Endothelial cell (in vitro differentiated cells): Measurements from ENCODE around the gene LAMC2. TPM values are rescaled to one million over a fixed set of nuclear protein-coding genes. Genes with fewer than 3 reads are reported as not detected.

ENCODE experiments used
- DNase-seq: peaks from one replicate; pipeline ENCODE4 v3.0.0; 2021; ENCODE audit warnings: low spot score
- H3K27ac Mint-ChIP-seq: one replicate; pipeline ENCODE4 v1.8.0; 2021; ENCODE audit warnings: mixed read lengths, inconsistent platforms; ENCODE audit not compliant: unreplicated experiment
- H3K27me3 Mint-ChIP-seq: one replicate; pipeline ENCODE4 v1.8.0; 2021; ENCODE audit warnings: mild to moderate bottlenecking, moderate library complexity, mixed read lengths, inconsistent platforms; ENCODE audit not compliant: unreplicated experiment
- H3K36me3 Mint-ChIP-seq: one replicate; pipeline ENCODE4 v1.8.0; 2021; ENCODE audit warnings: mild to moderate bottlenecking, low read depth, mixed read lengths, inconsistent platforms; ENCODE audit not compliant: unreplicated experiment
- H3K4me1 Mint-ChIP-seq: one replicate; pipeline ENCODE4 v1.8.0; 2021; ENCODE audit warnings: mild to moderate bottlenecking, mixed read lengths, inconsistent platforms; ENCODE audit not compliant: unreplicated experiment
- H3K4me3 Mint-ChIP-seq: one replicate; pipeline ENCODE4 v1.8.0; 2021; ENCODE audit warnings: mild to moderate bottlenecking, mixed read lengths, inconsistent platforms; ENCODE audit not compliant: unreplicated experiment
- H3K9me3 Mint-ChIP-seq: one replicate; pipeline ENCODE4 v1.8.0; 2021; ENCODE audit warnings: mixed read lengths, inconsistent platforms; ENCODE audit not compliant: unreplicated experiment
- long read RNA-seq: library from polyadenylated mRNA; unstranded; transcript quantifications from one replicate; pipeline ENCODE4 v2.0.0, GENCODE V29; 2020; ENCODE audit not compliant: unreplicated experiment
- total RNA-seq: library from RNA; stranded (reverse); fragmentation: NEBNext Ultra II Directional; extraction: Animal tissue kit (Norgen Biotek cat#: 25700); gene quantifications from one replicate; pipeline ENCODE4 v1.2.1, GENCODE V29; 2021; ENCODE audit not compliant: unreplicated experiment
- TF ChIP-seq, protein P1 (sequence below): fragments of 200-600 bp; sonication (generic); IDR thresholded peaks from one replicate; pipeline ENCODE4 v1.5.0; 2021; ENCODE audit warnings: antibody characterized with exemption; ENCODE audit not compliant: unreplicated experiment

Gene LAMC2
- total RNA-seq, result 2.3 TPM
- long read RNA-seq, result 0 reads

DNA sequence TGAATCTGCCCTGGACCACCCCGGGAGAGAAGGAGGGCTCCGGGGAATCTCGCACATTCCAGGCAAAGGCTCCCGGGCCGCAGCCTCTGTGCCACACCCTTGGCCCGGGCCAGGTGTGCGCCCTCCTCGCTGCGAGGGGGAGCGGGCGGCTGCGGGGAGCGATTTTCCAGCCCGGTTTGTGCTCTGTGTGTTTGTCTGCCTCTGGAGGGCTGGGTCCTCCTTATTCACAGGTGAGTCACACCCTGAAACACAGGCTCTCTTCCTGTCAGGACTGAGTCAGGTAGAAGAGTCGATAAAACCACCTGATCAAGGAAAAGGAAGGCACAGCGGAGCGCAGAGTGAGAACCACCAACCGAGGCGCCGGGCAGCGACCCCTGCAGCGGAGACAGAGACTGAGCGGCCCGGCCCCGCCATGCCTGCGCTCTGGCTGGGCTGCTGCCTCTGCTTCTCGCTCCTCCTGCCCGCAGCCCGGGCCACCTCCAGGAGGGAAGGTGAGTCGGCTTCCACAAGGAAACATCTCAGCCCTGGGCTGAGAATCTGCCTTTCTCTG, at the start of gene LAMC2:
LAMC2 (plus strand) TSS at position 324 of the 550 bp plus-strand sequence; CDS start at position 413, 89 bp downstream.
- no peaks in the 10 kb centered on the region for H3K27me3 Mint-ChIP-seq
- H3K27ac Mint-ChIP-seq, result no peak within 1 kb of the TSS
- peak within 1 kb of the TSS; percentile 83 for H3K4me3 Mint-ChIP-seq
- H3K36me3 Mint-ChIP-seq, result no peaks in the 10 kb centered on the region
- DNase-seq, result peak; percentile 70
- no peaks in the 10 kb centered on the region for H3K9me3 Mint-ChIP-seq
- H3K4me1 Mint-ChIP-seq, result peaks cover 1% of the 10 kb centered on the region
- TF ChIP-seq, protein P1, sequence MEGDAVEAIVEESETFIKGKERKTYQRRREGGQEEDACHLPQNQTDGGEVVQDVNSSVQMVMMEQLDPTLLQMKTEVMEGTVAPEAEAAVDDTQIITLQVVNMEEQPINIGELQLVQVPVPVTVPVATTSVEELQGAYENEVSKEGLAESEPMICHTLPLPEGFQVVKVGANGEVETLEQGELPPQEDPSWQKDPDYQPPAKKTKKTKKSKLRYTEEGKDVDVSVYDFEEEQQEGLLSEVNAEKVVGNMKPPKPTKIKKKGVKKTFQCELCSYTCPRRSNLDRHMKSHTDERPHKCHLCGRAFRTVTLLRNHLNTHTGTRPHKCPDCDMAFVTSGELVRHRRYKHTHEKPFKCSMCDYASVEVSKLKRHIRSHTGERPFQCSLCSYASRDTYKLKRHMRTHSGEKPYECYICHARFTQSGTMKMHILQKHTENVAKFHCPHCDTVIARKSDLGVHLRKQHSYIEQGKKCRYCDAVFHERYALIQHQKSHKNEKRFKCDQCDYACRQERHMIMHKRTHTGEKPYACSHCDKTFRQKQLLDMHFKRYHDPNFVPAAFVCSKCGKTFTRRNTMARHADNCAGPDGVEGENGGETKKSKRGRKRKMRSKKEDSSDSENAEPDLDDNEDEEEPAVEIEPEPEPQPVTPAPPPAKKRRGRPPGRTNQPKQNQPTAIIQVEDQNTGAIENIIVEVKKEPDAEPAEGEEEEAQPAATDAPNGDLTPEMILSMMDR, result no peak

DNA sequence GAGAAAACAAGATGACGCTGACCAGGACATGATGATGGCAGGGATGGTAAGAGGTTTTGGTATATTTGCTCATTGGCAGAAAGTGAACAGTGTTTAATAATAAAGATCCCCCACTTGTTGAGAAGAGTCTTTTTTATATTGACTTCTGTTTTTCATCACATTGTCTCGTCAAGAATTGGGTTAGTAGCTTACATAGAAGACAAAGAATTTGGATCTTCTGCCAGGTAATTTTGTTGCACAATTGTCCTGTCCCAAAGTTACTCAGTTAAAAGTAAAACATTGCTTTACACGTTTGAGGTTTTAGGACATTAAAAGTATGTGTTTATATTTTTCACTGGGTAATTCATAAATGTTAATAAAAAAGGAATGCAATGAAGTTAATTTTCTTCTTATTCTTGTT, 48.3 kb upstream of the LAMC2 start:
- no peak overlapping the region for H3K4me3 Mint-ChIP-seq
- peaks cover 52% of the 10 kb centered on the region for H3K36me3 Mint-ChIP-seq
- no peak overlapping the region for H3K27ac Mint-ChIP-seq
- no peaks in the 10 kb centered on the region for H3K27me3 Mint-ChIP-seq
- DNase-seq, result no peak
- TF ChIP-seq, protein P1, result no peak
- H3K9me3 Mint-ChIP-seq, result no peaks in the 10 kb centered on the region
- peaks cover 17% of the 10 kb centered on the region for H3K4me1 Mint-ChIP-seq

DNA sequence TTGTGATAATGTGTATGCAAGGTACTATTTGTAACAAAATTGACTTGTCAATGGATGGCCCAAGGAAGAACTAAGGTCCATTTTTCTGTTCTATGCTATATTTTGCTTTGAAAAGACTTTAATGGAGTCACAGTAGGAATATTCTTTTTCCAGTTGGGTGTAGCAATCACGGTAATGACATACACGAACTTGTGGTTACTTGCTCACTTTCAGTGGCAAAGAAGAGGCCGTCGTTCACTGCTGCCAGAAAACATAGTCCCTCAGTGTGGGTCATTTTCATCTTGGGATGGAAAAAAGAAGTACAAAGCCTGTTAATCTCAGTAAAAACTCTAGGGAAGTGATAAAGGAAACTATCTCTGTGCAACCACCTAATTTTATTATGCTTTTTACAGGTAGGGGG, 47.8 kb upstream of the LAMC2 start:
- H3K27ac Mint-ChIP-seq, result no peak overlapping the region
- no peaks in the 10 kb centered on the region for H3K9me3 Mint-ChIP-seq
- peaks cover 52% of the 10 kb centered on the region for H3K36me3 Mint-ChIP-seq

DNA sequence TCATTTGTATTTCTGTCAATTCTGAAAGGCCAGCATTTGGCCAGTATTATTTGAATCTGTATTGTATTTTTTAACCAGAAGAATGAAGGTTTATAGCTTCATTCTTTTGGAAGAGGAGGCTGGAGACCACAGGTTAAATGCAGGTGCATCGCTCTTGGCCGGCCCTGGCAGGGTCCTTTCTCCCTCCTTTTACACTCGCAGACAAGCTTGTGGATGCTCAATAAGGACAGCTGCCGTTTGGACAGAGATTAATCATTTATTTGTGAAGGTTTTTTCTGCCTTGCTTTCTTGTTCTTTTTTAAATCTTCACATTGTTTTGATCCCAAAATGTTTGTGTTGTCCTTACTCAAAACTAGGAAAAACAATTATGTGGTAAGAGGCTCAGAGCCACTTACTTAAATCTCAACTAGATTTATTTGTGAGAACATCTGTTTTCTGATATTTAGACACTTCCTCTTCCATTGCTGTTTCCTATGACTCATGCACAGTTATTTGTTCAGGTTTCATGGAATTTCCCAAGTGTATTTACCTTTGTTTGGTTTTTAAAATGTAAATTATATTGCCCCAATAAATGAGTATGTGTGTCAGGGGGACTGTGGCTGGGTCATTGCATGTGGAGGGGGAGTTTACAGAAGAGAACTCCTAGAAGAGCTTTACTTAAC, 46.7 kb upstream of the LAMC2 start:
- TF ChIP-seq, protein P1, result no peak
- no peaks in the 10 kb centered on the region for H3K27me3 Mint-ChIP-seq
- H3K4me3 Mint-ChIP-seq, result no peak overlapping the region
- no peaks in the 10 kb centered on the region for H3K9me3 Mint-ChIP-seq
- peaks cover 49% of the 10 kb centered on the region for H3K36me3 Mint-ChIP-seq
- H3K27ac Mint-ChIP-seq, result peak overlapping the region; percentile 92
- no peak for DNase-seq
- peaks cover 19% of the 10 kb centered on the region for H3K4me1 Mint-ChIP-seq

More for the DNA sequence above, 47.8 kb upstream of the LAMC2 start:
- TF ChIP-seq, protein P1, result no peak
- no peak overlapping the region for H3K4me3 Mint-ChIP-seq
- H3K4me1 Mint-ChIP-seq, result peaks cover 19% of the 10 kb centered on the region
- H3K27me3 Mint-ChIP-seq, result no peaks in the 10 kb centered on the region
- no peak for DNase-seq

DNA sequence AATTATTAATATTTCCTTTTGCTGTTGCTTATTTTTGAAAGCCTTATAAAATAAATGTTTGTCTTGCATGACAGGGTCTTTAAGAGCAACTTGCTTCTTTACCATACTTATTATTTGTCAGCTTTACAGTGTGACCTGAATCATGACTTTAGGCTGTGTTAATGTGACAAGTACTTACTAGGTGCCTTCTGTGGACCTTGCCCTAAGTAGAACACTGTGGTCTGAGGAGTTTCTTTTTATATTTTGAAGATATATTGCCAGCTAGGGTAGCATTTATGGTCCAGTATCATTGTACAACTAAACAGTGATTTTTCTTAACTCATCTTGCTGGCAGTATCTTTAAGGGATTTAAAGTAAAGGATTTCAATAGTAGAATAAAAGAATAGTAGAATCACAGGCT, 45.4 kb upstream of the LAMC2 start:
- peaks cover 43% of the 10 kb centered on the region for H3K36me3 Mint-ChIP-seq
- H3K4me3 Mint-ChIP-seq, result no peak overlapping the region
- no peak overlapping the region for H3K27ac Mint-ChIP-seq
- TF ChIP-seq, protein P1, result no peak
- peaks cover 19% of the 10 kb centered on the region for H3K4me1 Mint-ChIP-seq
- H3K9me3 Mint-ChIP-seq, result no peaks in the 10 kb centered on the region
- H3K27me3 Mint-ChIP-seq, result no peaks in the 10 kb centered on the region
- DNase-seq, result no peak
